Uterus (tissue), 4 donors: ENCODE data around the gene DRC3. TPM values are rescaled to one million over a fixed set of nuclear protein-coding genes. Genes with fewer than 3 reads are reported as not detected.

ENCODE experiments used
- DNase-seq, 2 donors: peaks; one replicate each; pipeline ENCODE4 v3.0.0-alpha.2; 2019 to 2020
- H3K27ac ChIP-seq, 2 donors: fragments of 200-600 bp; sonication (generic); 1 replicate in 1 of 2; 2 replicates in 1 of 2; pipeline ENCODE4 v1.5.1; 2016 to 2018
- H3K27me3 ChIP-seq, 2 donors: fragments of 200-600 bp; sonication (generic); one replicate each; pipeline ENCODE4 v1.5.1; 2018 to 2019; ENCODE audit warnings: control low read depth in 1 of 2
- H3K36me3 ChIP-seq, 2 donors: fragments of 200-600 bp; sonication (generic); one replicate each; pipeline ENCODE4 v1.5.1; 2019; ENCODE audit warnings: control low read depth in 1 of 2
- H3K4me1 ChIP-seq, 2 donors: fragments of 200-600 bp; sonication (generic); one replicate each; pipeline ENCODE4 v1.5.1; 2018 to 2019; ENCODE audit warnings: control low read depth in 1 of 2
- H3K4me3 ChIP-seq, 2 donors: fragments of 200-600 bp; sonication (generic); 1 replicate in 1 of 2; 2 replicates in 1 of 2; pipeline ENCODE4 v1.5.1; 2018 to 2019; ENCODE audit warnings: mild to moderate bottlenecking in 1 of 2
- H3K9me3 ChIP-seq, 2 donors: fragments of 200-600 bp; sonication (generic); one replicate each; pipeline ENCODE4 v1.5.1; 2019; ENCODE audit warnings: control low read depth in 1 of 2
- POLR2A ChIP-seq, 2 donors: fragments of 450-650 bp; IDR thresholded peaks; one replicate each; pipeline ENCODE4 v1.6.1; 2016; ENCODE audit warnings: antibody characterized with exemption in 2 of 2, mild to moderate bottlenecking in 1 of 2, moderate library complexity in 1 of 2
- intact Hi-C: fragments of 100-400 bp; cut with DNase I; formaldehyde crosslinking; loops from one replicate; pipeline ENCODE4 v1.15.1; 2023; ENCODE audit warnings: low total_unique reads
- total RNA-seq, 4 donors: library from RNA; depleted of rRNA in 3 of 4; stranded (reverse); fragments of >200 nt in 3 of 4; gene quantifications; one replicate each; pipeline versions ENCODE4 v1.1.0 to v1.2.4, GENCODE V29; 2014 to 2023
- TF ChIP-seq, protein P1 (sequence below), 4 experiments: fragments of 200-600 bp in 2 of 4; fragments of 450-650 bp in 2 of 4; sonication (generic) in 2 of 4; IDR thresholded peaks; one replicate each; pipeline ENCODE4 v1.5.1; 2016 to 2019; ENCODE audit warnings: antibody characterized with exemption in 4 of 4, mild to moderate bottlenecking in 2 of 4, moderate library complexity in 1 of 4
- donor health status: DM: yes; HTN: yes; CAD: no.

Gene DRC3
- total RNA-seq, 4 donors from 2014 or later, result 7.7 to 18.5 (median 13.6) TPM

DNA sequence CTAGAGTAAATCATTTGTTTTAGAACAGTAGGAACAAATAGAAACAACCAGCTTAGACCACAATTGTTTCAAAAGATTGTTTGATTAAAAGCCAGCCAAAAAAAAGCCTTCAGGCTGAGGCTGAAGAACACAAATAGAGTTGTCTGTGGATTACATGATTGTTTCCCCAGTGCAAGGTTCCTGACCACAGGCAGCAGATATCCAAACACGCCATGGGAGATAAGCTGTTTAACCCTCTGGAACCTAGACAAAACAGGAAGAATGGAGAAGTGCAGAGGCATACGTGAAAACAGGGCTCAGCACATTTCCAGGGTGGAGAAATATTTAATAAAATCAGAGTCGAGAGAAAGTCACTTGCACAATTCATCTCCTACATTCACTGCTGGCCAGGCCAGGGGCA is 45.3 kb downstream of the DRC3 start:
- TF ChIP-seq, protein P1, sequence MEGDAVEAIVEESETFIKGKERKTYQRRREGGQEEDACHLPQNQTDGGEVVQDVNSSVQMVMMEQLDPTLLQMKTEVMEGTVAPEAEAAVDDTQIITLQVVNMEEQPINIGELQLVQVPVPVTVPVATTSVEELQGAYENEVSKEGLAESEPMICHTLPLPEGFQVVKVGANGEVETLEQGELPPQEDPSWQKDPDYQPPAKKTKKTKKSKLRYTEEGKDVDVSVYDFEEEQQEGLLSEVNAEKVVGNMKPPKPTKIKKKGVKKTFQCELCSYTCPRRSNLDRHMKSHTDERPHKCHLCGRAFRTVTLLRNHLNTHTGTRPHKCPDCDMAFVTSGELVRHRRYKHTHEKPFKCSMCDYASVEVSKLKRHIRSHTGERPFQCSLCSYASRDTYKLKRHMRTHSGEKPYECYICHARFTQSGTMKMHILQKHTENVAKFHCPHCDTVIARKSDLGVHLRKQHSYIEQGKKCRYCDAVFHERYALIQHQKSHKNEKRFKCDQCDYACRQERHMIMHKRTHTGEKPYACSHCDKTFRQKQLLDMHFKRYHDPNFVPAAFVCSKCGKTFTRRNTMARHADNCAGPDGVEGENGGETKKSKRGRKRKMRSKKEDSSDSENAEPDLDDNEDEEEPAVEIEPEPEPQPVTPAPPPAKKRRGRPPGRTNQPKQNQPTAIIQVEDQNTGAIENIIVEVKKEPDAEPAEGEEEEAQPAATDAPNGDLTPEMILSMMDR (IDR thresholded peaks at IDR 0.05), result no peak
- no peak for TF ChIP-seq POLR2A (IDR thresholded peaks at IDR 0.05)
- Histone ChIP-seq H3K4me3 (no peak overlapping the region), H3K27ac (no peak overlapping the region), H3K27me3 (no peaks in the 10 kb centered on the region), H3K36me3 (no peaks in the 10 kb centered on the region), H3K9me3 (no peaks in the 10 kb centered on the region), H3K4me1 (no peaks in the 10 kb centered on the region)
- DNase-seq, result no peak
- intact Hi-C loops, result no loop called here

DNA sequence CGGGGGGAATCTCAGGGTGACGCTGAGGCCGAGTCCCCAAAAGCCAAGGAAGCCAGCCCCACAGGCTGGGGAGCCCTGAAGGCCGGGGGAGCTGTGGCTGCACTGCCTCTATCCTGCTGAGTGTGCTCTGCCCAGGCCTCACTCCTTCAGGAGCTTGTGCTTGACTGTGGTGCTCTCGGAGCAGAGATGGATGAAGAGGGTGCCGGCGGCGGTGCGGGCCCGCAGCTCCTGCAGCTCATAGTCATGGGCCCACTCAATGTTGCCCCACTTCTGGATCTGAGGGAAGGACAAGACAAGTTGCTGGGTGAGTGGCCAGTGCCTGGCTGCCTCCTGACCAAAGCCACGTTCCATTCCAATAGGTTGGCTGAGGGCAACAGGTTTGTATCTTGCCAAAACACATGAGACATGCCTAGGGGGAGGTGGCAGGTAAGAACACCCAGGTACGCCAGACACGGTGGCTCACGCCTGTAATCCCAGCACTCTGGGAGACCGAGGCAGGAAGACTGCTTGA is 45.8 kb downstream of the DRC3 start:
- Histone ChIP-seq H3K9me3 (no peaks in the 10 kb centered on the region), H3K4me1 (no peaks in the 10 kb centered on the region), H3K27ac (no peak overlapping the region), H3K4me3 (no peak overlapping the region), H3K27me3 (no peaks in the 10 kb centered on the region), H3K36me3 (no peaks in the 10 kb centered on the region)
- intact Hi-C loops, result no loop called here
- TF ChIP-seq, protein P1 (IDR thresholded peaks at IDR 0.05), result no peak
- no peak for TF ChIP-seq POLR2A (IDR thresholded peaks at IDR 0.05)
- DNase-seq, result no peak

DNA sequence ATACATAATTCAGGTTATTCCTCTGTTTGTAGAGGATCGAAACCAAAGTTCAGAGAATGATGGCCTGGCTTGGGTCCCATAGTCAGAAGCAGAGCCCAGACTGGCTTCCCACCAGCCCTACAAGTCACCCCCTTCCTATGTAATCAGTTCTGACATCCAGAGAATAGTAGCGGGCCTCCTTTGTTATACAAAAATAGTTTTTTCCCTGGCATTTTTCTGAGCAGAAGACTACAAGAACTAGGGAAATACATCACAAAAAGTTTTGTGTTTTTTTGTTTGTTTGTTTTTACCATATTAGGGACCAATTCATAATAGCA is 47.1 kb downstream of the DRC3 start:
- H3K27ac ChIP-seq, result no peak overlapping the region
- no peak for TF ChIP-seq POLR2A (IDR thresholded peaks at IDR 0.05)
- TF ChIP-seq, protein P1 (IDR thresholded peaks at IDR 0.05), result no peak
- H3K4me1 ChIP-seq, result no peaks in the 10 kb centered on the region
- intact Hi-C loops, result loop anchor here (10.0 kb wide), 1 partner anchor 345 kb away; no protein-coding TSS in a partner anchor
- H3K9me3 ChIP-seq, result no peaks in the 10 kb centered on the region
- no peak overlapping the region for H3K4me3 ChIP-seq
- no peak for DNase-seq
- H3K27me3 ChIP-seq, result no peaks in the 10 kb centered on the region
- H3K36me3 ChIP-seq, result no peaks in the 10 kb centered on the region

DNA sequence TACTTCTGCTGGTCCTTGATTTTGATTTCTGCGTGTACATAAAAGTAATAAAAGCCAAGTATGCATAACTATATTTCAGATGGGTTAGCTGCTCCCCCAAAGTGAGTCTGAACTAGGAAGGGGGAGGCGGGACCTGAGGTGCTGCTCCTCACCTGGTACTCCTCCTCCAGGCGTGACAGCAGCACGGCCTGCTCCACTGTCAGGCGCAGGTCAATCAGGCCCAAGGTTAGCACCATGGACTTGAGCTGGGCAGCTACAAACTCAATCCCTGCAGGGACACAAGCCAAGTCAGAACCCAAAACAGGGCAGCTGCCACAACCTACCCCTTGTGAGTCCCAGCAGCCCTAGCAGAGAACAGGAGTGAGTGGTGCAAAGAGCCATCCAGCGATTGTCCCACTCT is 48.3 kb downstream of the DRC3 start:
- Histone ChIP-seq H3K9me3 (no peaks in the 10 kb centered on the region), H3K4me1 (no peaks in the 10 kb centered on the region), H3K36me3 (no peaks in the 10 kb centered on the region), H3K27ac (no peak overlapping the region), H3K27me3 (no peaks in the 10 kb centered on the region), H3K4me3 (no peak overlapping the region)
- intact Hi-C loops, result loop anchor here (10.0 kb wide), 1 partner anchor 346 kb away; no protein-coding TSS in a partner anchor
- DNase-seq, result no peak
- TF ChIP-seq, protein P1 (IDR thresholded peaks at IDR 0.05), result no peak
- no peak for TF ChIP-seq POLR2A (IDR thresholded peaks at IDR 0.05)

DNA sequence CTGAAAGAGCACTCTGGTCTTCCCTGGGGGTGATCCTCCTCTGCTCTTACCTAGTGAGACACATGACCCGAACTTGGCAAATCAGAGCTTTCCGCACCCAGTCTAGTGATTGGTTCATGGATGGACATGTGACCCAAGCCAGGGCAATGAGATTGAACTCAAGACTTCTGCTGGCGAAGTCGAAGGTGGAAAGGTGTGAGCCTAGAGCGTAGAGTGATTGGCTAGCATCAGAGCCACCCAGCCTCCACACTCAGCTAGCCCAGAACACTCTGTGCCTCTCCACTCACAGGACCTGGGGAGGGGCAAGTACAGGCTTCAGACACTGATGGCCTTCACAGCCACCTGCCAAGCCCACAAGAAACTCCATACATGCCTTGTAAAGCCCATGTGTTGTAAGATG is 48.7 kb downstream of the DRC3 start:
- intact Hi-C loops, result loop anchor here (10.0 kb wide), 1 partner anchor 347 kb away; no protein-coding TSS in a partner anchor

More for the DNA sequence above, 48.7 kb downstream of the DRC3 start:
- Histone ChIP-seq H3K27ac (no peak overlapping the region), H3K4me1 (no peaks in the 10 kb centered on the region), H3K9me3 (no peaks in the 10 kb centered on the region), H3K36me3 (no peaks in the 10 kb centered on the region), H3K4me3 (no peak overlapping the region), H3K27me3 (no peaks in the 10 kb centered on the region)
- no peak for DNase-seq
- TF ChIP-seq POLR2A (IDR thresholded peaks at IDR 0.05), result no peak
- TF ChIP-seq, protein P1 (IDR thresholded peaks at IDR 0.05), result no peak
